Transverse colon (tissue), 4 donors: ENCODE results near the gene RAP1GDS1. TPM values are rescaled to one million over a fixed set of nuclear protein-coding genes. Genes with fewer than 3 reads are reported as not detected.

ENCODE experiments used
- DNase-seq: peaks from one replicate; pipeline ENCODE4 v3.0.0-alpha.2; 2019
- H3K27ac ChIP-seq, 4 donors: fragments of 200-600 bp; sonication (generic); 2 replicates each; pipeline ENCODE4 v1.5.1; 2016 to 2018; ENCODE audit warnings: inconsistent platforms in 4 of 4
- H3K27me3 ChIP-seq: fragments of 200-600 bp; sonication (generic); 2 replicates; pipeline ENCODE4 v1.5.1; 2017; ENCODE audit warnings: inconsistent platforms
- H3K36me3 ChIP-seq, 4 donors: fragments of 200-600 bp; sonication (generic); 2 replicates each; pipeline ENCODE4 v1.5.1; 2017 to 2019; ENCODE audit warnings: inconsistent platforms in 4 of 4
- H3K4me1 ChIP-seq, 4 donors: fragments of 200-600 bp; sonication (generic); 2 replicates each; pipeline ENCODE4 v1.5.1; 2017 to 2020; ENCODE audit warnings: inconsistent platforms in 4 of 4
- H3K4me3 ChIP-seq, 4 donors: fragments of 200-600 bp; sonication (generic); 1 replicate in 1 of 4; 2 replicates in 3 of 4; pipeline versions ENCODE4 v1.5.1 to v1.6.1; 2017 to 2019; ENCODE audit warnings: inconsistent platforms in 4 of 4
- H3K9me3 ChIP-seq, 2 donors: fragments of 200-600 bp; sonication (generic); 2 replicates each; pipeline ENCODE4 v1.5.1; 2017 to 2019; ENCODE audit warnings: inconsistent platforms in 2 of 2
- EP300 ChIP-seq: sonication (generic); formaldehyde crosslinking; IDR thresholded peaks from one replicate; pipeline ENCODE4 v1.6.1; 2017; ENCODE audit warnings: antibody characterized with exemption, low read depth
- POLR2A ChIP-seq: fragments of 450-650 bp; IDR thresholded peaks from one replicate; pipeline ENCODE4 v1.6.1; 2016; ENCODE audit warnings: antibody characterized with exemption, mild to moderate bottlenecking, moderate library complexity
- POLR2AphosphoS5 ChIP-seq, 3 donors: sonication (generic); formaldehyde crosslinking; IDR thresholded peaks; one replicate each; pipeline ENCODE4 v1.6.1; 2016; ENCODE audit warnings: antibody characterized with exemption in 3 of 3
- WGBS, 2 donors: methylation state at CpG; one replicate each; pipeline ENCODE4 v1.1.5; 2018; ENCODE audit warnings: low coverage in 1 of 2; 5-methylcytosine and 5-hydroxymethylcytosine counted together
- in situ Hi-C, 4 donors: fragments of 200-750 bp; cut with MboI; loops; one replicate each; pipeline versions ENCODE4 v1.15.0 to v1.15.1; 2017; ENCODE audit warnings: low sequenced_read_pairs in 3 of 4, low pct_ligation_motif_present in 1 of 4, low pct_unique_long_range_greater_than_20kb in 1 of 4
- intact Hi-C: fragments of 100-400 bp; cut with DNase I; formaldehyde crosslinking; loops from one replicate; pipeline ENCODE4 v1.15.1; 2023; ENCODE audit warnings: low total_unique reads
- total RNA-seq, 4 donors: library from RNA; depleted of rRNA; stranded (reverse); fragments of >200 nt; gene quantifications; one replicate each; pipeline ENCODE4 v1.1.0, GENCODE V29; 2016
- TF ChIP-seq, protein P1 (sequence below), 5 experiments: fragments of 200-600 bp in 3 of 5; fragments of 450-650 bp in 2 of 5; sonication (generic) in 3 of 5; IDR thresholded peaks; 1 replicate in 2 of 5; 2 replicates in 3 of 5; pipeline ENCODE4 v1.5.1; 2016 to 2017; ENCODE audit warnings: antibody characterized with exemption in 5 of 5, inconsistent platforms in 3 of 5, mild to moderate bottlenecking in 2 of 5, moderate library complexity in 1 of 5

The RAP1GDS1 gene
- total RNA-seq, 4 donors from 2014 or later: 6.7 to 44.3 (median 34.2) TPM

DNA sequence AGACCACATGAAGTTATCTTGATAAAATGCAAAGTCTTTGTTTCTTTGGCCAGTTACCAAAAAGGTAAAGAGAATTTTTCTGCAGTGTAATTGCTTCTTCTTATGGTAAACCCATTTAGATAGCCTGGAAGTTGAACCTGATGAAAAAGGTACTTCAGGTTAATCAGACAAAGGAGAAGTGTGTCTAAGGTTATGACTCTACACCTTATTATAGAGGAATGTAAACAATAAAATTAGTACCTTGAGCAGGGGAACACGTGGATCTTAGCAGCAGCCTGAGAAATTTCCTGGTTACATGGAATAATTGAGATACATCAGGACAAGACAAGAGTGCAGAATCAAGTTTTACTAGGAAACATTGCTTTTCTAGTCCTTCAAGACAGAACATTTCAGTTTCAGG is 70.8 kb downstream of the RAP1GDS1 start:
- H3K27ac ChIP-seq: no peak overlapping the region
- H3K4me1 ChIP-seq: peaks cover 0 to 3% (median 0%) of the 10 kb centered on the region in 4 donors
- TF ChIP-seq, protein P1, sequence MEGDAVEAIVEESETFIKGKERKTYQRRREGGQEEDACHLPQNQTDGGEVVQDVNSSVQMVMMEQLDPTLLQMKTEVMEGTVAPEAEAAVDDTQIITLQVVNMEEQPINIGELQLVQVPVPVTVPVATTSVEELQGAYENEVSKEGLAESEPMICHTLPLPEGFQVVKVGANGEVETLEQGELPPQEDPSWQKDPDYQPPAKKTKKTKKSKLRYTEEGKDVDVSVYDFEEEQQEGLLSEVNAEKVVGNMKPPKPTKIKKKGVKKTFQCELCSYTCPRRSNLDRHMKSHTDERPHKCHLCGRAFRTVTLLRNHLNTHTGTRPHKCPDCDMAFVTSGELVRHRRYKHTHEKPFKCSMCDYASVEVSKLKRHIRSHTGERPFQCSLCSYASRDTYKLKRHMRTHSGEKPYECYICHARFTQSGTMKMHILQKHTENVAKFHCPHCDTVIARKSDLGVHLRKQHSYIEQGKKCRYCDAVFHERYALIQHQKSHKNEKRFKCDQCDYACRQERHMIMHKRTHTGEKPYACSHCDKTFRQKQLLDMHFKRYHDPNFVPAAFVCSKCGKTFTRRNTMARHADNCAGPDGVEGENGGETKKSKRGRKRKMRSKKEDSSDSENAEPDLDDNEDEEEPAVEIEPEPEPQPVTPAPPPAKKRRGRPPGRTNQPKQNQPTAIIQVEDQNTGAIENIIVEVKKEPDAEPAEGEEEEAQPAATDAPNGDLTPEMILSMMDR (IDR thresholded peaks at IDR 0.05): no peak
- H3K9me3 ChIP-seq: peaks cover 16 to 27% of the 10 kb centered on the region in 2 donors
- WGBS, 2 donors: 50 to 64% methylated on average over 1 of the region's 1 CpG
- DNase-seq: no peak
- H3K36me3 ChIP-seq: no peaks in the 10 kb centered on the region
- in situ Hi-C loops (no loop called here), intact Hi-C loops (no loop called here)
- no peak overlapping the region for H3K4me3 ChIP-seq
- no peaks in the 10 kb centered on the region for H3K27me3 ChIP-seq

DNA sequence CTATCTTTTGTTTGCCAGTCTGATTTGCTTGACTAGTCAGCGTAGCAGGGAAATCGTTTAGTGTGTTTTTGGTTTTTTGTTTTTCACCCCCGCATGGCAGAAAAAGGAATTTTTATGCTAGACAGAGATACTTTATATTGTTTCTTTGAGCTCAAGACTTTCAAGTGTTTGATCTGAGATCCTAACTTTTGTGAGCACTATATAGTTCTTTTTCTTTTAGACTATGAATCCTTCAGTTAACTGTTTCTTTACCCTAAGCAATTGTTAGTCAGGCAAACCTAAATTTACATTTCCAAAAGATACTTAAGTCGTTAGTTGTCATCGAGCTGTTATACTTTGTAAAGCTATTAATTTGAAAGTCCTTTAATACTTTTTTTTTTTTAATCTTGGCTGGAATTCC is 73.3 kb downstream of the RAP1GDS1 start:
- H3K27ac ChIP-seq: no peak overlapping the region
- H3K4me1 ChIP-seq: peaks cover 0 to 3% (median 0%) of the 10 kb centered on the region in 4 donors
- WGBS, 2 donors: 87 to 88% methylated on average over 5 of the region's 5 CpGs
- intact Hi-C loops (no loop called here), in situ Hi-C loops (no loop called here)
- no peaks in the 10 kb centered on the region for H3K27me3 ChIP-seq
- no peak for DNase-seq
- TF ChIP-seq, protein P1 (IDR thresholded peaks at IDR 0.05): no peak
- TF ChIP-seq POLR2AphosphoS5 (IDR thresholded peaks at IDR 0.05) (no peak), EP300 (no peak), POLR2A (no peak)
- H3K9me3 ChIP-seq: peaks cover 16 to 27% of the 10 kb centered on the region in 2 donors
- no peak overlapping the region for H3K4me3 ChIP-seq
- H3K36me3 ChIP-seq: no peaks in the 10 kb centered on the region

DNA sequence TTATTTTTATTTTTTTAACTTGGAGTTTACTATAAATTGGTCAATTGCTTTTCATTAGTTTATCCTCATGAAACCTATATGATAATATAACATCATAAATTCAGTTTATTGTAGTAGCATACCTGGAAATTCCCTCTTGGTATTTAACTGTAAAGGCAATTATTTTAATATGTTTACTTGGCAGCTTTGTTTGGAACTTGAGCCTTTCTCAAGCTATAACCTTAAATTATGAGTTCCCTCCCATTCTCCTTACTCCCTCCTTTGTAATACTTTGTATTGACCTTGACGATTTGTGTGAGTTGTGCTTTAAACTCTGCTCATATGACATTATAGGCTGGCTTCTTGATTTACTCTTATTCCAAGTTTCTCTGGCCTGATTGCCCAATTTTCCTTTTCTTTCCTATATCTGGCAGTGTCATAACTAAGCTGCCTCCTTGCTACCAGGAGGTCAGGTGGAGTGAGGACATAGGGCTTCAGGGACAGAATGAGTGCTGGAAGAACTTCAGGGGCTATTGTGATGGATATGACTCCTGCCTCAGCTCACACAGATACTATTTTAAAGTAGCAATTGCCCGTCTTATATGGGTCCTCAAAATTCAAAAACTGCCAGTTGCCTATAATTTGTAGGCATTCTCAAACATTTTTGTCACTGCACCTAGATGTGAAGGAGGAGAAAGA is 77.7 kb downstream of the RAP1GDS1 start:
- H3K4me1 ChIP-seq: peaks cover 0 to 3% (median 0%) of the 10 kb centered on the region in 4 donors

DNA sequence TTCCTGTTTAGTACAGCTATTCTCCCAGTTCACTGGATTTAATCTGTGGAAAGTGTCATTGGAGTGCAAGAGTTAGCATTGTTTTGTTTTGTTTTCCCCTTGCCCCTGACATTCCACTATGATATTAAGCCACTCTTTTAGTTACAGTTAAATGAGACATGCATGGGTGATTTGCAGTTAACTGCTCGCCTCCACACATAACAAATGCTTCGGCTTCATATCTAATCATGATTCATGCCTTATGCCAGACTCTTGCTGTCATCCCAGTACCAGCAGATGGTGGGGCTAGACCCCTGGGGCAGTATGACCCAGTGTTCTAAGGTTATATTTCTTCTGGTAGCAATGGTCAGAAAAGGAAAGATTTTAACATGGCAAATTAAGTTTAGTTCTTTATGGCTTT is 80.1 kb downstream of the RAP1GDS1 start:
- Histone ChIP-seq H3K27ac (no peak overlapping the region), H3K27me3 (no peaks in the 10 kb centered on the region), H3K9me3 (no peaks in the 10 kb centered on the region), H3K4me1 (peaks cover 0 to 2% (median 0%) of the 10 kb centered on the region in 4 donors), H3K36me3 (peaks cover 0 to 13% (median 2%) of the 10 kb centered on the region in 4 donors), H3K4me3 (no peak overlapping the region)
- TF ChIP-seq POLR2A (no peak), POLR2AphosphoS5 (IDR thresholded peaks at IDR 0.05) (no peak), EP300 (no peak)
- TF ChIP-seq, protein P1 (IDR thresholded peaks at IDR 0.05): no peak
- WGBS, 2 donors: 80 to 87% methylated on average over 1 to 2 of the region's 2 CpGs
- no peak for DNase-seq
- in situ Hi-C loops: no loop called here
- intact Hi-C loops: no loop called here

More for the DNA sequence above, 77.7 kb downstream of the RAP1GDS1 start:
- intact Hi-C loops: no loop called here
- Histone ChIP-seq H3K9me3 (peaks cover 0 to 4% of the 10 kb centered on the region in 2 donors), H3K4me3 (no peak overlapping the region), H3K27ac (no peak overlapping the region), H3K27me3 (no peaks in the 10 kb centered on the region), H3K36me3 (peaks cover 0 to 9% (median under 1%) of the 10 kb centered on the region in 4 donors)
- TF ChIP-seq, protein P1 (IDR thresholded peaks at IDR 0.05): no peak
- no peak for TF ChIP-seq POLR2A
- TF ChIP-seq EP300: no peak
- no peak for TF ChIP-seq POLR2AphosphoS5 (IDR thresholded peaks at IDR 0.05)
- WGBS, 2 donors: 86 to 89% methylated on average over 2 of the region's 2 CpGs
- DNase-seq: no peak
- in situ Hi-C loops: no loop called here
